Vagina (tissue), 2 donors: ENCODE measurements around the gene NKAIN2.

ENCODE experiments used
- POLR2A ChIP-seq, 2 donors: fragments of 450-650 bp; IDR thresholded peaks; one replicate each; pipeline ENCODE4 v1.6.1; 2017; ENCODE audit warnings: antibody characterized with exemption in 2 of 2, mild to moderate bottlenecking in 2 of 2, moderate library complexity in 2 of 2
- TF ChIP-seq, protein P1 (sequence below), 3 experiments: fragments of 450-650 bp in 2 of 3; fragments of 200-600 bp in 1 of 3; sonication (generic) in 1 of 3; IDR thresholded peaks; one replicate each; pipeline ENCODE4 v1.5.1; 2017 to 2019; ENCODE audit warnings: antibody characterized with exemption in 3 of 3, mild to moderate bottlenecking in 2 of 3, moderate library complexity in 2 of 3

- TF ChIP-seq, protein P1, sequence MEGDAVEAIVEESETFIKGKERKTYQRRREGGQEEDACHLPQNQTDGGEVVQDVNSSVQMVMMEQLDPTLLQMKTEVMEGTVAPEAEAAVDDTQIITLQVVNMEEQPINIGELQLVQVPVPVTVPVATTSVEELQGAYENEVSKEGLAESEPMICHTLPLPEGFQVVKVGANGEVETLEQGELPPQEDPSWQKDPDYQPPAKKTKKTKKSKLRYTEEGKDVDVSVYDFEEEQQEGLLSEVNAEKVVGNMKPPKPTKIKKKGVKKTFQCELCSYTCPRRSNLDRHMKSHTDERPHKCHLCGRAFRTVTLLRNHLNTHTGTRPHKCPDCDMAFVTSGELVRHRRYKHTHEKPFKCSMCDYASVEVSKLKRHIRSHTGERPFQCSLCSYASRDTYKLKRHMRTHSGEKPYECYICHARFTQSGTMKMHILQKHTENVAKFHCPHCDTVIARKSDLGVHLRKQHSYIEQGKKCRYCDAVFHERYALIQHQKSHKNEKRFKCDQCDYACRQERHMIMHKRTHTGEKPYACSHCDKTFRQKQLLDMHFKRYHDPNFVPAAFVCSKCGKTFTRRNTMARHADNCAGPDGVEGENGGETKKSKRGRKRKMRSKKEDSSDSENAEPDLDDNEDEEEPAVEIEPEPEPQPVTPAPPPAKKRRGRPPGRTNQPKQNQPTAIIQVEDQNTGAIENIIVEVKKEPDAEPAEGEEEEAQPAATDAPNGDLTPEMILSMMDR (IDR thresholded peaks at IDR 0.05) = no peak
- no peak for TF ChIP-seq POLR2A (IDR thresholded peaks at IDR 0.05)
Observed at GRCh38 chr6:124613031-124613430, 809.4 kb downstream of the NKAIN2 start.
